Activated T-helper 1 cell treated with anti-CD3 and anti-CD28 coated beads, Interleukin-2, amount 50 U/mL, for 16 hours (primary cell): ENCODE results near the gene PCDHGA6.
"Not testable (repeated sequence)": the region's sequence is repeated elsewhere in the genome, so short reads cannot be mapped to it uniquely, and the experiment has no call there.

ENCODE experiments used
- DNase-seq, 2 donors: peaks; one replicate each; pipeline ENCODE4 v3.0.0-alpha.2; 2020; ENCODE audit warnings: low read depth in 1 of 2, low spot score in 1 of 2

Gene PCDHGA6

DNA sequence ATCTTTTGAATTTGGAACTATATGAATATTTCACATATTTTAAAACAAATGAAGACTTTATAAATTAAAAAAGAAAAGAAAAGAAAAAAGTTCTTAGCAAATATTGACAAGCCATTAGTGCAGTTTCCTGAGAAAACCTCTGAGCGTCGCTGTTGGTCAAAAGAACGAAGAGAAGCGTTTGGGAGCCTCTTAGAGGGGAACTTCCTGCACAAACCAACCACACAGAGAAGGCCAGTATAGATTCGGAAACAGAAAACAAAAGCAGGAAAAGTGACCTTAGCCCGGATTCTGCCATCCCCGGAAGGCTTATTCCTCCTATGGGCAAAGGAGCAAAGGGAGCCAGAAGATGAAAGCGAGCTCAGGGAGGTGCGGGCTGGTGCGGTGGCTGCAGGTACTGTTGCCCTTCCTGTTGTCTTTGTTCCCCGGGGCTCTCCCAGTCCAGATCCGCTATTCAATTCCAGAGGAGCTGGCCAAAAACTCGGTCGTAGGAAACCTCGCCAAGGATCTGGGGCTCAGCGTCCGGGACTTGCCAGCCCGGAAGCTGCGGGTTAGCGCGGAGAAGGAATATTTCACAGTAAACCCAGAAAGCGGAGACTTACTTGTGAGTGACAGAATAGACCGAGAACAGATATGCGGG is 13.8 kb upstream of the PCDHGA6 start, which contains the start of gene PCDHGB2:
Gene PCDHGB2 (plus strand): TSS at position 205 of the 637 bp plus-strand sequence. CDS start 142 bp downstream, at position 347.
- DNase-seq: no peak

DNA sequence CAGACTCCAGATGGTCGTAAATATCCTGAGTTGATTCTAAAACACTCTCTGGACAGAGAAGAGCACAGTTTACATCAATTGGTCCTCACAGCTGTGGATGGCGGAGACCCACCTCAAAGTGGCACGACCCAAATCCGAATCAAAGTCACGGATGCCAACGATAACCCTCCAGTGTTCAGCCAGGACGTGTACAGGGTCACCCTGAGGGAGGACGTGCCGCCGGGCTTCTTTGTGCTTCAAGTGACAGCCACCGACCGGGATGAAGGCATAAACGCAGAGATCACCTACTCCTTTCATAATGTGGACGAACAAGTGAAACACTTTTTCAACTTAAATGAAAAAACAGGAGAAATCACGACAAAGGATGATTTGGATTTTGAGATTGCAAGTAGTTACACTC is 13.0 kb upstream of the PCDHGA6 start:
- DNase-seq: no peak

DNA sequence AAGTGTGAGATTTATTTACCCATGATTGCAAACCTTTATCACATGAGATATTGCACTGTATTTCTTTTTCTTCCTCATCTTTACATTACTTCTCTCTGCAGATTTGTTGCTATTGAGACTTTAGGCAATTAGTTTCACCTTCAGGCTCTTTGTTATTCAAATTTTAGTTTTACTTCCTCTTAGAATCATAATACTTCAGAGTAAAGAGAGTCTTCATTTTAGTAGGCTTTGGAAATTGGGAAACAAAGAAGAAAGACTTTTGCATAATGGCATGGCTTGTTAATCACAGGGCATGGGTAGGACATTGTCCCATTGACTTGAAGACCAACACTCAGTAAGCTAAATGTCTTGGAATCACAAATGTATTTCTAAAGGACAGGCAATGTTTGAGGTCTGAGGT is 11.0 kb upstream of the PCDHGA6 start:
- no peak for DNase-seq

DNA sequence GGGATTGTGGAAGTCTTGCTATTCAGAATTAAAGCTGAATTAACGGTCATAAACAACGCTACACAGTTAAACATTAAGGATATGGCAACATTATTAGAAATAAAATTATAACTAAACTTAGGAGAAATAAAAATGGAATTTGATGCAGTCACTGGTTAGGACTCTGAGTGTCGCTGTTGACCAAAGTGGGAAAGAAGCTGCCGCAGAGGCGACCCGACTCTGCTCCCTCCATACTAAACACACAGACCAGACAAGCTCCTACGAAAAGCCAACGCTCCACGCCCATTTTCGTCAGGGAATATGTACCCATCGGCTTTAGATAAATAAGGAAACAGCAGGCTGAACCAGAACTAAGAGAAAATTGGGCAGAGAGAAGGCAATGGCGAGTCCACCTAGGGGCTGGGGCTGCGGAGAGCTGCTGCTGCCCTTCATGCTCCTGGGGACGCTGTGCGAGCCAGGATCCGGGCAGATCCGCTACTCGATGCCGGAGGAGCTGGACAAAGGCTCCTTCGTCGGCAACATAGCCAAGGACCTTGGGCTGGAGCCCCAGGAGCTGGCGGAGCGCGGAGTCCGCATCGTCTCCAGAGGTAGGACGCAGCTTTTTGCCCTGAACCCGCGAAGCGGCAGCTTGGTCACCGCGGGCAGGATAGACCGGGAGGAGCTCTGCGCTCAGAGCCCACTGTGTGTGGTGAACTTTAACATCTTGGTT is 9.6 kb upstream of the PCDHGA6 start, which contains the start of gene PCDHGA5:
Gene PCDHGA5 (plus strand): TSS at position 211 of the 709 bp plus-strand sequence. CDS start 169 bp downstream, at position 380.
- no peak for DNase-seq

DNA sequence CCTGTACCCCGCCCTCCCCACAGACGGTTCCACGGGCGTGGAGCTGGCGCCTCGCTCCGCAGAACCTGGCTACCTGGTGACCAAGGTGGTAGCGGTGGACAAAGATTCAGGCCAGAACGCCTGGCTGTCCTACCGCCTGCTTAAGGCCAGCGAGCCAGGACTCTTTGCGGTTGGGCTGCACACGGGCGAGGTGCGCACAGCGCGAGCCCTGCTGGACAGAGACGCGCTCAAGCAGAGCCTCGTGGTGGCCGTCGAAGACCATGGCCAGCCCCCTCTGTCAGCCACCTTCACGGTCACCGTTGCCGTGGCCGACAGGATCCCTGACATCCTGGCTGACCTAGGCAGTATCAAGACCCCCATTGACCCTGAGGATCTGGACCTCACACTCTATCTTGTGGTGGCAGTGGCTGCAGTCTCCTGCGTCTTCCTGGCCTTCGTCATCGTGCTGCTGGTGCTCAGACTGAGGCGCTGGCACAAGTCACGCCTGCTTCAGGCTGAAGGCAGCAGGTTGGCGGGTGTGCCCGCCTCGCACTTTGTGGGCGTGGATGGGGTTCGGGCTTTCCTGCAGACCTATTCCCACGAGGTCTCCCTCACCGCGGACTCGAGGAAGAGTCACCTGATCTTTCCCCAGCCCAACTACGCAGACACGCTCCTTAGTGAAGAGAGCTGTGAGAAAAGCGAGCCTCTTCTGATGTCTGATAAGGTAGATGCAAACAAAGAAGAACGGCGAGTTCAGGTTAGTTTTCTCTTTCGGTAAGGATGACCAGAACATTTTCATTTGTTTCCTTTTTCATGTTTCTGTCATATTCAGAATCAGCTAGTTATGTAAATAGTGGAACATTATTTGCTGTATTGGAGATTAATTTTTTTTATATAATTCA is 7.4 kb upstream of the PCDHGA6 start:
- no peak for DNase-seq

DNA sequence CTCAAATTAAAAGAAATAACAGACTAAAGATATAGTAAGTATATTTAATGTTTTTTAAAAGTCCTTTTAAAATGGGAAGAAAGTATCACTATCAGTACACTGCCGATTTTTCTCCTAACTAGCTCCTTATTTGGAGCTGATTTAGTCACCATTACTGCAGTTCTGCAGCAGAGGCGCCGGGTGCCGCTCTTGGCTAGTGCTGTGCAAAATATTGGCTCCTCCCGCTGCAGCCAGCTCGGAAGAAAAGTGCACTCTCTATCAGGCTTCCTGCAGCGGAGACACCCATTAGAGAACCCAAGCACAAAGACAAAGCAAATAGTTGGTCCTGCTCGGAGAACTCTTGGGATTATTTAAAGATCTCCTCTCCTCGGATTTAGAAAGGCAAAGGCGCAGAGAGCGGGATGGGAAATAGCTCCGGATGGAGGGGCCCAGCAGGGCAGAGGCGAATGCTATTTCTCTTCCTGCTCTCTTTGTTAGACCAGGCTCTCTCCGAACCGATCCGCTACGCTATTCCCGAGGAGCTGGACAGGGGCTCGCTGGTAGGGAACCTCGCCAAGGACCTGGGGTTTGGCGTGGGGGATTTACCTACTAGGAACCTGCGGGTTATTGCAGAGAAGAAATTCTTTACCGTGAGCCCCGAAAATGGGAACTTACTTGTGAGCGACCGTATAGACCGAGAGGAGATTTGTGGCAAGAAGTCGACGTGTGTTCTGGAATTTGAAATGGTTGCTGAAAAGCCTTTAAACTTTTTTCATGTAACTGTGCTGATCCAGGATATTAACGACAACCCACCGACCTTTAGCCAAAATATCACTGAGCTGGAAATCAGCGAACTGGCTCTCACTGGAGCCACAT is 3.5 kb upstream of the PCDHGA6 start, which contains the start of gene PCDHGB3:
Gene PCDHGB3 (plus strand): TSS at position 249 of the 855 bp plus-strand sequence. CDS start 153 bp downstream, at position 402.
- no peak for DNase-seq

DNA sequence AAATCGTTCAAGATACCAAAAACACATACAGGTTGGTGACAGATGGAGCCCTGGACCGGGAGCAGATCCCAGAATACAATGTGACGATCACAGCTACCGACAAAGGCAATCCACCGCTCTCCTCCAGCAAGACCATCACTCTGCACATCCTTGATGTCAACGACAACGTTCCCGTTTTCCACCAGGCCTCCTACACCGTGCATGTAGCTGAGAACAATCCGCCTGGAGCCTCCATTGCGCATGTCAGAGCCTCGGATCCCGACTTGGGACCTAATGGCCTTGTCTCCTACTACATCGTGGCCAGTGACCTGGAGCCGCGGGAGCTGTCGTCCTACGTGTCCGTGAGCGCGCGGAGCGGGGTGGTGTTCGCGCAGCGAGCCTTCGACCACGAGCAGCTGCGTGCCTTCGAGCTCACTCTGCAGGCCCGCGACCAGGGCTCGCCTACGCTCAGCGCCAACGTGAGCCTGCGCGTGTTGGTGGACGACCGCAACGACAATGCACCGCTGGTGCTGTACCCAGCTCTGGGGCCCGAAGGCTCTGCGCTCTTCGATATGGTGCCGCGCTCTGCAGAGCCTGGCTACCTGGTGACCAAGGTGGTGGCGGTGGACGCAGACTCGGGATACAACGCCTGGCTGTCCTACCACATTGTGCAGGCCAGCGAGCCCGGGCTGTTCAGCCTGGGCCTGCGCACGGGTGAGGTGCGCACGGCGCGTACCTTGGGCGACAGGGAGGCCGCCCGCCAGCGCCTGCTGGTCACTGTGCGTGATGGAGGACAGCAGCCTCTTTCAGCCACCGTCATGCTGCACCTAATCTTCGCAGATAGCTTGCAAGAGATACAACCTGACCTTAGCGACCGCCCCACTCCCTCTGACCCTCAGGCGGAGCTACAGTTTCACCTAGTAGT is 1.9 kb upstream of the PCDHGA6 start:
- no peak for DNase-seq

DNA sequence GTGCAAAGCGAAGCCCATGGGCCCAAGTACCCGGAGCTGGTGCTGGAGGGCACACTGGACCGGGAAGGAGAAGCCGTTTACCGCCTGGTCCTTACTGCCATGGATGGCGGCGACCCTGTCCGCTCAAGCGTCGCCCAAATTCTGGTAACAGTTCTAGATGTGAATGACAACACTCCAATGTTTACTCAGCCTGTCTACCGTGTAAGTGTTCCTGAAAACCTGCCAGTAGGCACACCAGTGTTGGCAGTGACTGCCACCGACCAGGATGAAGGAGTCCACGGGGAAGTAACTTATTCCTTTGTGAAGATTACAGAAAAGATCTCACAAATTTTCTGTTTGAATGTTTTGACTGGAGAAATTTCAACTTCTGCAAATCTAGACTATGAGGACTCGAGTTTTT is 936 bp downstream of the PCDHGA6 start:
- no peak for DNase-seq

DNA sequence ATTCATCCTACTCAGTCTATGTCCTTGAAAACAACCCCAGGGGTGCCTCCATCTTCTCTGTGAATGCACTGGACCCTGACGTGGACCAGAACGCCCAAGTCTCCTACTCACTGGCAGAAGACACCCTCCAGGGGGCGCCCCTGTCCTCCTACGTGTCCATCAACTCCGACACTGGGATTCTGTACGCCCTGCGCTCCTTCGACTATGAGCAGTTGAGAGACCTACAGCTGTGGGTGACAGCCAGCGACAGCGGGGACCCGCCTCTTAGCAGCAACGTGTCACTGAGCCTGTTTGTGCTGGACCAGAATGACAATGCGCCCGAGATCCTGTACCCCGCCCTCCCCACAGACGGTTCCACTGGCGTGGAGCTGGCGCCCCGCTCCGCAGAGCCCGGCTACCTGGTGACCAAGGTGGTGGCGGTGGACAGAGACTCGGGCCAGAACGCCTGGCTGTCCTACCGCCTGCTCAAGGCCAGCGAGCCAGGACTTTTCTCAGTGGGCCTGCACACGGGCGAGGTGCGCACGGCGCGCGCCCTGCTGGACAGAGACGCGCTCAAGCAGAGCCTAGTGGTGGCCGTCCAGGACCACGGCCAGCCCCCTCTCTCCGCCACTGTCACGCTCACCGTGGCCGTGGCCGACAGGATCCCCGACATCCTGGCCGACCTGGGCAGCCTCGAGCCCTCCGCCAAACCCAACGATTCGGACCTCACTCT is 1.9 kb downstream of the PCDHGA6 start:
- DNase-seq: not testable (repeated sequence)

DNA sequence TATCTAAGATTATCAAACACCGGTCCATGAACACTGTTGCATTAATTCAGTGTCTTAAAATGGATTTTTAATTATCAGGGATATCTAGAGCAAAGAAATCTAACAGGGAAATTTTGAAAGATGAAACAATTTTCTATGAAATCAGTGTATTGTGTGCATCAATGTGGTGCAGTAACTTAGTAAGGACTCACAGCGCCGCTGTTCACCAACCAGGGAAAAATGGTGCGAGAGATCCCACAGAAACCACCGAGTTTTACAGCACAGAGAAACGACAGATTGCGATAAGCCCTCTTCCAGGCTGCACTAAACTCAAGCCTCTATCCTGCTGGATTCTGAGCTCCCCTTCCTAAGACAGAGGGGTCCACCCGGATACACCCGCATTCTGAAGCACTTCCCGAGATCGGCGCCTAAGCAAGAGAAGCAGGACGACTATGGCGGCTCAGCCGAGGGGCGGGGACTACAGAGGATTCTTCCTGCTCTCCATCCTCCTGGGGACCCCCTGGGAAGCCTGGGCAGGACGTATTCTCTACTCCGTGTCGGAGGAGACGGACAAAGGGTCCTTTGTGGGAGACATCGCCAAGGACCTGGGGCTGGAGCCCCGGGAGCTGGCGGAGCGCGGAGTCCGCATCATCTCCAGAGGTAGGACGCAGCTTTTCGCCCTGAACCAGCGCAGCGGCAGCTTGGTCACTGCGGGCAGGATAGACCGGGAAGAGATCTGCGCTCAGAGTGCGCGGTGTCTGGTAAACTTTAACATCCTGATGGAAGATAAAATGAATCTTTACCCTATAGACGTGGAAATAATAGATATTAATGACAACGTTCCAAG is 9.0 kb downstream of the PCDHGA6 start, which contains the start of gene PCDHGA7:
Gene PCDHGA7 (plus strand): TSS at position 274 of the 826 bp plus-strand sequence. CDS start 158 bp downstream, at position 432.
- DNase-seq: no peak

DNA sequence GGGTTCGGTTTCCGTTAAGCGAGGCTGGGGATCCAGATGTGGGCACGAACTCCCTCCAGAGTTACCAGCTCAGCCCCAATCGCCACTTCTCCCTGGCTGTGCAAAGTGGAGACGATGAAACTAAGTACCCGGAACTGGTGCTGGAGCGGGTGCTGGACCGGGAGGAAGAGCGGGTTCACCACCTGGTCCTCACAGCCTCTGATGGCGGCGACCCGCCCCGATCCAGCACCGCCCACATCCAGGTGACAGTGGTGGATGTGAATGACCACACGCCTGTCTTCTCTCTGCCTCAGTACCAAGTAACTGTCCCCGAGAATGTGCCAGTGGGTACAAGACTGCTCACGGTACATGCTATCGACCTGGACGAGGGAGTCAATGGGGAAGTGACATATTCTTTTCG is 9.7 kb downstream of the PCDHGA6 start:
- no peak for DNase-seq

DNA sequence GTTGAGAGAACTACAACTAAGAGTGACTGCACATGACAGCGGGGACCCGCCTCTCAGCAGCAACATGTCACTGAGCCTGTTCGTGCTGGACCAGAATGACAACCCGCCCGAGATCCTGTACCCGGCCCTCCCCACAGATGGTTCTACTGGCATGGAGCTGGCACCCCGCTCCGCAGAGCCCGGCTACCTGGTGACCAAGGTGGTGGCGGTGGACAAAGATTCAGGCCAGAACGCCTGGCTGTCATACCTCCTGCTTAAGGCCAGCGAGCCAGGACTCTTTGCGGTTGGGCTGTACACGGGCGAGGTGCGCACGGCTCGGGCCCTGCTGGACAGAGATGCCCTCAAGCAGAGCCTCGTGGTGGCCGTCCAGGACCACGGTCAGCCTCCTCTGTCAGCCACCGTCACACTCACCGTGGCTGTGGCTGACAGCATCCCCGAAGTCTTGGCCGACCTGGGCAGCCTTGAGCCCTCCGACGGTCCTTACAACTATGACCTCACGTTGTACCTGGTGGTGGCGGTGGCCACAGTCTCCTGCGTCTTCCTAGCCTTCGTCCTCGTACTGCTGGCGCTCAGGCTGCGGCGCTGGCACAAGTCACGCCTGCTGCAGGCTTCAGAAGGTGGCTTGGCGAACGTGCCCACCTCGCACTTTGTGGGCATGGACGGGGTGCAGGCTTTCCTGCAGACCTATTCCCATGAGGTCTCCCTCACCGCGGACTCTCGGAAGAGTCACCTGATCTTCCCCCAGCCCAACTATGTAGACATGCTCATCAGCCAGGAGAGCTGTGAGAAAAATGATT is 11.0 kb downstream of the PCDHGA6 start:
- no peak for DNase-seq

DNA sequence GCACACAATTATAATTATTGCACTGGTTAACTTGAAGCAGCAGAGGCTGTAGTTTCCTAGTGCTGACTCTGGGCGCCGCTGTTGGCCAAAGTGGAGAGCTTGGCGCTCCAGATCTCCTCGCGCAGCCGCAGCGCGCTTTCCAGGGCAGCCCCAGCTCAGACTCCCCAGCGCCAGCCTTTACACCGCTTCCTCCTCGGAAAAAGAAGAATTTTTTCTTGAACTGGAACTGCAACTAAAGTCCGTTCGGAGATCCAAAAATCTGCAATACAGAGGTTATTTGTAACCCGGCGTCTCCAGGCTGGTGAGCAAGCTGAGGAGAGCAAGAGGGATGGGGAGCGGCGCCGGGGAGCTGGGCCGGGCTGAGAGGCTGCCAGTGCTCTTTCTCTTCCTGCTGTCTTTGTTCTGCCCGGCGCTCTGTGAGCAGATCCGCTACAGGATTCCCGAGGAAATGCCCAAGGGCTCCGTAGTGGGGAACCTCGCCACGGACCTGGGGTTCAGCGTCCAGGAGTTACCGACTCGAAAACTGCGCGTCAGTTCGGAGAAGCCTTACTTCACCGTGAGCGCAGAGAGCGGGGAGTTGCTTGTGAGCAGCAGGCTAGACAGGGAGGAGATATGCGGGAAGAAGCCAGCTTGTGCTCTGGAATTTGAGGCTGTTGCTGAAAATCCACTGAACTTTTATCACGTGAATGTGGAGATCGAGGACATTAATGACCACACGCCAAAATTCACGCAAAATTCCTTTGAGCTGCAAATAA is 14.0 kb downstream of the PCDHGA6 start, which contains the start of gene PCDHGB4:
Gene PCDHGB4 (plus strand): TSS at position 142 of the 755 bp plus-strand sequence. CDS start 187 bp downstream, at position 329.
- not testable (repeated sequence) for DNase-seq

DNA sequence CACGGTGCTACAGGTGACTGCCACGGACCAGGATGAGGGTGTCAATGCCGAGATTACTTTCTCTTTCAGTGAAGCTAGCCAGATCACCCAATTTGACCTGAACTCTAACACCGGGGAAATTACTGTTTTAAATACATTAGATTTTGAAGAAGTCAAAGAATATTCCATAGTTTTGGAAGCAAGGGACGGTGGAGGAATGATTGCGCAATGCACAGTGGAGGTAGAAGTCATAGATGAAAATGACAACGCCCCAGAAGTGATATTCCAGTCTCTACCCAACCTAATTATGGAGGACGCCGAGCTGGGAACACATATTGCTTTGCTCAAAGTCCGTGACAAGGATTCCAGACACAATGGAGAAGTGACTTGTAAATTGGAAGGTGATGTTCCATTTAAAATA is 15.0 kb downstream of the PCDHGA6 start:
- DNase-seq: no peak

DNA sequence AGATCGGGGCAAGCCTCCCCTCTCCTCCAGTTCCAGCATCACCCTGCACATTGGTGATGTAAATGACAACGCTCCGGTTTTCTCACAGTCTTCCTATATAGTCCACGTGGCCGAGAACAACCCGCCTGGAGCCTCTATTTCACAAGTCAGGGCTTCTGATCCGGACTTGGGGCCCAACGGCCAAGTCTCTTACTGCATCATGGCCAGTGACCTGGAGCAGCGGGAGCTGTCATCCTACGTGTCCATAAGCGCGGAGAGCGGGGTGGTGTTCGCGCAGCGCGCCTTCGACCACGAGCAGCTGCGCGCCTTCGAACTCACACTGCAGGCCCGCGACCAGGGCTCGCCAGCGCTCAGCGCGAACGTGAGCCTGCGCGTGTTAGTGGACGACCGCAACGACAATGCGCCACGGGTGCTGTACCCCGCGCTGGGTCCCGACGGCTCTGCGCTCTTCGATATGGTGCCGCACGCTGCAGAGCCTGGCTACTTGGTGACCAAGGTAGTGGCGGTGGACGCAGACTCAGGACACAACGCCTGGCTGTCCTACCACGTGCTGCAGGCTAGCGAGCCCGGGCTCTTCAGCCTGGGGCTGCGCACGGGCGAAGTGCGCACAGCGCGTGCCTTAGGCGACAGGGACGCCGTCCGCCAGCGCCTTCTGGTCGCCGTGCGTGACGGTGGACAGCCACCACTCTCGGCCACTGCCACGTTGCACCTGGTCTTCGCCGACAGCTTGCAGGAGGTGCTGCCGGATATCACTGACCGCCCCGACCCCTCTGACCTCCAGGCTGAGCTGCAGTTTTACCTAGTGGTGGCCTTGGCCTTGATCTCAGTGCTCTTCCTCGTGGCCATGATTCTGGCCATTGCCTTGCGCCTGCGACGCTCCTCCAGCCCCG is 15.7 kb downstream of the PCDHGA6 start:
- DNase-seq: no peak
